ENCODE measurements around the gene MSX2.

MSX2 gene

GRCh38 chr5:174765540-174765939 lies 41.2 kb downstream of the MSX2 start:
- in situ Hi-C loops (cut with MboI; ENCODE audit: low pct_unique_long_range_greater_than_20kb, low sequenced_read_pairs, unreplicated experiment): no loop called here
- TF ChIP-seq, protein P1, sequence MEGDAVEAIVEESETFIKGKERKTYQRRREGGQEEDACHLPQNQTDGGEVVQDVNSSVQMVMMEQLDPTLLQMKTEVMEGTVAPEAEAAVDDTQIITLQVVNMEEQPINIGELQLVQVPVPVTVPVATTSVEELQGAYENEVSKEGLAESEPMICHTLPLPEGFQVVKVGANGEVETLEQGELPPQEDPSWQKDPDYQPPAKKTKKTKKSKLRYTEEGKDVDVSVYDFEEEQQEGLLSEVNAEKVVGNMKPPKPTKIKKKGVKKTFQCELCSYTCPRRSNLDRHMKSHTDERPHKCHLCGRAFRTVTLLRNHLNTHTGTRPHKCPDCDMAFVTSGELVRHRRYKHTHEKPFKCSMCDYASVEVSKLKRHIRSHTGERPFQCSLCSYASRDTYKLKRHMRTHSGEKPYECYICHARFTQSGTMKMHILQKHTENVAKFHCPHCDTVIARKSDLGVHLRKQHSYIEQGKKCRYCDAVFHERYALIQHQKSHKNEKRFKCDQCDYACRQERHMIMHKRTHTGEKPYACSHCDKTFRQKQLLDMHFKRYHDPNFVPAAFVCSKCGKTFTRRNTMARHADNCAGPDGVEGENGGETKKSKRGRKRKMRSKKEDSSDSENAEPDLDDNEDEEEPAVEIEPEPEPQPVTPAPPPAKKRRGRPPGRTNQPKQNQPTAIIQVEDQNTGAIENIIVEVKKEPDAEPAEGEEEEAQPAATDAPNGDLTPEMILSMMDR (IDR thresholded peaks at IDR 0.05; ENCODE audit: extremely low read depth, insufficient read depth, missing control alignments): no peak
- no peak for DNase-seq (ENCODE audit: low spot score)

DNA sequence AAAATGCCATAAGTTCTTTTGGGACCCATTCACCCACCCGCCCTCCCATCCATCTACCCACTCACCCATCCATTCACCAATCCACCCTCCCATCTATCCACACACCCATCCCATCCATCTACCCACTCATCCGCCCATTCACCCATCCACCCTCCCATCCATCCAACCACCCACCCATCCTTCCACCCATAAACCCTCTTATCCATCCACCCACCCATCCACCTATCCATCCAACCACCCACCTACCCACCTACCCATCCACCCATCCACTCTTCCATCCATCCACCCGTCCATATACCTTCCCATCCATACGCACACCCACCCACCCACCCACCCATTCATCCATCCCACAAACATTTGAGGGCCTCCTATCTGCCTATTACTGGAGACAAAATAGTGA lies 43.3 kb downstream of the MSX2 start:
- in situ Hi-C loops (cut with MboI; ENCODE audit: low pct_unique_long_range_greater_than_20kb, low sequenced_read_pairs, unreplicated experiment): no loop called here
- no peak for DNase-seq (ENCODE audit: low spot score)
- TF ChIP-seq, protein P1 (IDR thresholded peaks at IDR 0.05; ENCODE audit: extremely low read depth, insufficient read depth, missing control alignments): no peak

DNA sequence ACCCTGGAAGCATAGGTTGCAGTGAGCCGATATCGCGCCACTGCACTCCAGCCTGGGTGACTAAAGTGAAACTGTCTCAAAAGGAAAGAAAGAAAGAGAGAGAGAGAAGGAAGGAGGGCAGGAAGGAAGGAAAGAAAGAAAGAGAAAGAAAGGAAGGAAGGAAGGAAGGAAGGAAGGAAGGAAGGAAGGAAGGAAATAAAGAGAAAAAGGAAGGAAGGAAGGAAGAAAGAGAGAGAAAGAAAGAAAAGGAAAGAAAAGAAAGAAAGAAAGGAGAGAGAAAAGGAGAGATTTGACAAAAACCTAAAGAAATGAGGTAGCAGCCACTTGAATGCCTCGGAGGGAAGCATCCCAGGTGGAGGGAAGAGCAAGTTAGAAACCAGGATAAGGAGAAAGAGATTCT lies 44.6 kb downstream of the MSX2 start:
- TF ChIP-seq, protein P1 (IDR thresholded peaks at IDR 0.05; ENCODE audit: extremely low read depth, insufficient read depth, missing control alignments): no peak
- no peak for DNase-seq (ENCODE audit: low spot score)
- in situ Hi-C loops (cut with MboI; ENCODE audit: low pct_unique_long_range_greater_than_20kb, low sequenced_read_pairs, unreplicated experiment): no loop called here

DNA sequence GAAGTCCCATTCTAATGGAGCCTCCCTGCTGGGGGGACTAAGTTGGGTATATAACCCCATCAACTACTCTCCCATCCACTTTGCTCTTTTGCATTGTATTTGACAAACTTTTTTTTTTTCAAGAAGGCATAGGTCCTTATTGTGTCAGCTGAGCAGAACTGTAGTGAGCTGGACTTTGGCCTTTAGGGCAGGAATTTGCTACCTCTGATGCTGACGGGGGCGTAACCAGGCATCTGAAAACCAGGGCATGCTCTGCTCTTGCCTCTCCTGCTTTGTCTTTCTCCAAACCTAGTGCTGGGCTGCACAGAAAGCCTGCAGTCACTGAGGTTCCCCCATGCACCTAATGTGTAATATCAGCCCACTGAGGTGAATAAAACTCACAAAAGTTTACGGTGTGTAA lies 49.0 kb downstream of the MSX2 start:
- in situ Hi-C loops (cut with MboI; ENCODE audit: low pct_unique_long_range_greater_than_20kb, low sequenced_read_pairs, unreplicated experiment): no loop called here
- DNase-seq (ENCODE audit: low spot score): no peak
- TF ChIP-seq, protein P1 (IDR thresholded peaks at IDR 0.05; ENCODE audit: extremely low read depth, insufficient read depth, missing control alignments): no peak

DNA sequence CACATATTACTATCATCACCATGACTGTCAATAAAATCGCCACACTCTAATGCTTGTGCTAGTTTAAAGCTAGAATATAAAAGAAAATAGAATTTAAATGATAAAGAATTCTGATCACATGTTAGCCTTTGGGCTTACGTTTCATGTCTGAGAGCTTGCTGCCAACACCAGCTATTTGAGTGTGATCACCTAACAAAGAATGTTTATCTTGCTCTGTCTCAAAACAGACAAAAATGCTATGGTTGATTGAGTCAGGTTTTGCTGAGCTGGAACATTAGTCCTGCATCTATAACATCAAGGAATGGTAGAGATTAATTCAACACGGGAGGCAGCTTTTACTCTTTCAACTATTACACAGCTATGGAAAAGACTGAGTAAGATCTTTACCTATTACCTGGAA lies 50.7 kb downstream of the MSX2 start:
- in situ Hi-C loops (cut with MboI; ENCODE audit: low pct_unique_long_range_greater_than_20kb, low sequenced_read_pairs, unreplicated experiment): no loop called here
- no peak for DNase-seq (ENCODE audit: low spot score)
- TF ChIP-seq, protein P1 (IDR thresholded peaks at IDR 0.05; ENCODE audit: extremely low read depth, insufficient read depth, missing control alignments): no peak

DNA sequence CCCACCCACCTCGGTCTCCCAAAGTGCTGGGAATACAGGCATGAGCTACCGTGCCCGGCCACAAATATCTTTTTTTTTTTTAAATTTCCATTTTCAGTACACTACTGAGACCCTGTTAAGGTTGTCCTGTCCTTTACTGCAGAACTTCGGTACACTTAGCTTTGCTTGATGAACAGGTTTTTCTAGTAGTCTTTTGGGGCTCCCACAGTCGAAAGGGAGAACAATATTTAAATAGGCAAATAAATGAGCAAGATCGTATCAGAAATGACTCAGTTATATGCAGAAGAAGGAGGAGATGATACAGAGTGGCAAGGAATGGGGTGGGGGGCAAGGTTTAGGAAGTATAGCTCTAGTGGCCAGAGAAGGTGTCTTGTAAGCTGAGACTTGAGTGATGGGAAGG lies 52.7 kb downstream of the MSX2 start:
- TF ChIP-seq, protein P1 (IDR thresholded peaks at IDR 0.05; ENCODE audit: extremely low read depth, insufficient read depth, missing control alignments): no peak
- in situ Hi-C loops (cut with MboI; ENCODE audit: low pct_unique_long_range_greater_than_20kb, low sequenced_read_pairs, unreplicated experiment): no loop called here
- DNase-seq (ENCODE audit: low spot score): no peak

DNA sequence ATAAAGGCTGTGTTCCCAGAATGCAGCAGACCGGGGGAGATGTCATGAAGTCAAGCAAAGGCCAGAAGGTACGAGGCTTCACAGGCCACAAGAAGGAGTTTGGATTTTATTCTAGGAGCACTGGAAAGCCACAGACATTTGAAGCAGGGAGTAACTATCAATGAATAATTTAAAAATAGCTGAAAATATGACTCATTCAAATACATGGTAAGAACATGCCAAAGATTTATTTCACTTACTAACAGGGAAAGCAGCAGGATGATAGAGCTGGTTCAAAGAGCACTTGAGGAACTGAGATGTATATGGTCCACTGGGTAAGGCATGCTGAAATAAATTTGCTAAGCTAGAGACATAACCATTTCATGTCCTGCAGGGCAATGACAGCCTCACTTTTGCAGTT lies 53.2 kb downstream of the MSX2 start:
- DNase-seq (ENCODE audit: low spot score): no peak
- in situ Hi-C loops (cut with MboI; ENCODE audit: low pct_unique_long_range_greater_than_20kb, low sequenced_read_pairs, unreplicated experiment): no loop called here
- TF ChIP-seq, protein P1 (IDR thresholded peaks at IDR 0.05; ENCODE audit: extremely low read depth, insufficient read depth, missing control alignments): no peak
